GM19035 (cell line): Measurements from ENCODE around the gene CCDC85C.

Source experiments
- ATAC-seq: cut with Tn5 transposase; IDR thresholded peaks from one replicate; pipeline ENCODE4 v1.9.1; 2021; ENCODE audit not compliant: unreplicated experiment

CCDC85C gene

DNA sequence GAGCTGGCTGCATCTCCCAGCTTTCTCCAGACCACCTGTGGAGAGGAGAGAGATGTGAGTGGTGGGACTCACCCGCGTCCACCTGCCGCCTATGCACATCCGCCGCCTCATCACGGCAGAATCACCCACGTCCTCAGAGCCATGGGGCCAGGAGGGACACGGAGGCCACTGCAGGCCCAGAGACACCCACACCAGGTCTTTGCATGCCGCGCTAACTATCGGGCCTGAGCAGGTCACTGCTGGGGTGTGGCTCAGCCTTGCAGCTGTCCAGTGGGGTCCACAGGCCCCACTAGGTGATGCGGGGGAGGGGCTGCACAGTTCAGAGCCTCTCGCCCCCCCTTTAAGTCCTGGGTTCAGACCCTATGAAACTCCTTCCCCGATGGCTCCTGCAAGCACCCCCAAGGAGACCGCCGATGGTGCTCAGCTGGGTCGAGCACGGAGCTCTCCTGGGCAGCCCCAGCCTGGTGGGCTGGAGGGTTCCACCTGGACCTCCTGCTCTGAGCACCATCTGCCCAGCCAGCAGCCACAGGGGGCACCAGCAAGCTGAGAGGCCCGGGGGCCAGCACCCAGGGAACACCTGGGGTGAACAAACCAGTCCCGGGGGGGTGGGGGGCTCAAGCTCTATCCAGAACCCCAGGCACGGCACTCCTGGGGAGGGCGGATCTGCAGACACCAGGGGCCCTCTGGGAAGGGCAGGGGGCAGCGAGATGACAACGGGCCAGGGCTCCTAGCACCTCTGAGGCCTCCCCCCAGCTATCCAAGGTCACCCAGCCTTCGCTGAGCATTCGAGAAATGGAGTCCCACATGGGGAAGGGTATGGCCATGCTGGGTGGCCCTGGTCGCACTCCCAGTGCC, 88.5 kb downstream of the CCDC85C start:
- no peak for ATAC-seq

GRCh38 chr14:99514552-99515300, 89.3 kb downstream of the CCDC85C start:
- no peak for ATAC-seq

- ATAC-seq: no peak
Observed at GRCh38 chr14:99513946-99514551, 90.0 kb downstream of the CCDC85C start.

DNA sequence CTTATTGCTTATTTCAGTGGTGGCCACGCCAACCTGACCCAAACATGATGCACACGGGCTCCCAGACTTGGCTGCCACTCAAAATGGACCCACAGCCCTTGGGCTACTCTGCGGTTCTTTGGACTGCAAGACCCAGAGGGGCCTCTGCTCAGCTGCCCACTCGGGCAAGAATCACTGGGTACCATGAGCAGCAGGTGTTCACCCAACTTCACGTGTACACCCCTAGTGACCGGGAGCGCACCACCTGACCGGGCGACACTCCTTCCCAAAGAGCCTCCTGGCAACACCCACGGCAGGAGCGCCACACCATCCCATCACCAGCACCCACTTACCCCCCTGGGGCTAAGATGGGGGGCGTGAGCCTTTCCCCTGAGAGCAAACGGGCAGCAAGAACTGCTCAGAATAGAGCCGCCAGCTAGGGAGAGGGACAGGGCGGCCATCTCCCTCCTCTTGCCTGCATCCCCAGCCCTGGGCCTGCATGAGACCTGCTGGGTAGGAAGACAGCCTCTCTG, 90.8 kb downstream of the CCDC85C start:
- no peak for ATAC-seq

GRCh38 chr14:99512571-99513182, 91.3 kb downstream of the CCDC85C start:
- no peak for ATAC-seq

GRCh38 chr14:99512110-99512449, 91.9 kb downstream of the CCDC85C start:
- ATAC-seq: no peak

- no peak for ATAC-seq
Observed at GRCh38 chr14:99511421-99512109, 92.4 kb downstream of the CCDC85C start.

- no peak for ATAC-seq
Observed at GRCh38 chr14:99510556-99511139, 93.4 kb downstream of the CCDC85C start.

DNA sequence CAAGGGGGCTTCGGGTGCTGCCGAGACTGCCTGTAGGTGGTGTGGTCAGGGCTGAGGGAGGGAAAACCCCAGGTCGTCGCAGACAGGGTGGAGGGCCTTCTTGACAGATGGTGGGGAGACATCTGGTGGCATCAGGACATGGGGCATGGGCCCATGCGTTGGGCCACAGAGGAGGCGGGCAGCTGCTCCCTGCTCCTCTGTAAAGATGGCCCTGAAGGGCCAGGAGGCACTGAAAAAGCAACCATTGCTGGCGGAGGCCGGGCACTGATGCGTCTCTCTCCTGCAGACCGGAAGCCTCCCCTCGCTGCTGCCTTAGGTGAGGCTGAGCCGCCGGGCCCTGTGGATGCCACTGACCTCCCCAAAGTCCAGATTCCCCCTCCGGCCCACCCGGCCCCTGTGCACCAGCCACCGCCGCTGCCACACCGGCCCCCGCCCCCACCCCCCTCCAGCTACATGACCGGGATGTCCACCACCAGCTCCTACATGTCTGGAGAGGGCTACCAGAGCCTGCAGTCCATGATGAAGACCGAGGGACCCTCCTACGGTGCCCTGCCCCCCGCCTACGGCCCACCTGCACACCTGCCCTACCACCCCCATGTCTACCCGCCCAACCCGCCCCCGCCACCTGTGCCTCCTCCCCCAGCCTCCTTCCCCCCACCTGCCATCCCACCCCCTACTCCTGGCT, 94.0 kb downstream of the CCDC85C start:
- ATAC-seq: no peak

- no peak for ATAC-seq
Observed at GRCh38 chr14:99508896-99509629, 94.9 kb downstream of the CCDC85C start.

- no peak for ATAC-seq
Observed at GRCh38 chr14:99507860-99508640, 96.0 kb downstream of the CCDC85C start.

DNA sequence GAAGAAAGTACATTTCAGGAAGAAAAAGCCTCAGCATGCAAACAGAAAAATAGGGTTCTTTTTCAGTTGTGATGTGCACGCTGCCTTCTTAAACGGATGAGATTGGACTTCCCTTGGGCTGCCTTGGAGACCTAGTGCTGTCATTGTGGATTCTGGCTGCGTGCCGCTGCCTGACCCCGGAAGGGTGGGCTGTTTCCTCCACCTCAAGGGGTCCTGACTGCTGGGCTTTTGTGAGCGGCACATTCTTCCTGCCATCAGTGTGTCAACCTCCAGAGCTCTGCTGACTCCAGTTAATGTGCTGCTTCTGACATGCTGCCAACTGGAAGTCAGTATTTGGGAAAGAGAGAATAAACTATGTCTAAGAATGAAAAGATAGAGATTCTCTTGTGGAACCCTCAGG, 97.7 kb downstream of the CCDC85C start:
- no peak for ATAC-seq

- no peak for ATAC-seq
Observed at GRCh38 chr14:99505089-99505488, 98.9 kb downstream of the CCDC85C start.

GRCh38 chr14:99503848-99504453, 100.1 kb downstream of the CCDC85C start:
- no peak for ATAC-seq

GRCh38 chr14:99502989-99503421, 101.0 kb downstream of the CCDC85C start:
- ATAC-seq: no peak

- ATAC-seq: no peak
Observed at GRCh38 chr14:99497894-99498293, 106.1 kb downstream of the CCDC85C start.

- ATAC-seq: no peak
Observed at GRCh38 chr14:99497341-99497740, 106.7 kb downstream of the CCDC85C start.

- ATAC-seq: no peak
Observed at GRCh38 chr14:99484106-99484505, 119.9 kb downstream of the CCDC85C start.
